ENCODE data around the gene VSTM2L. TPM values are rescaled to one million over a fixed set of nuclear protein-coding genes. Genes with fewer than 3 reads are reported as not detected.
"Not testable (repeated sequence)": the region's sequence is repeated elsewhere in the genome, so short reads cannot be mapped to it uniquely, and the experiment has no call there.

Gene VSTM2L
- total RNA-seq, 1 donor from 2014 or later, result 0.29 TPM

- peaks cover 24% of the 10 kb centered on the region for H3K27me3 Mint-ChIP-seq (ENCODE audit: insufficient read depth)
- DNase-seq (ENCODE audit: low spot score); H3K36me3 Mint-ChIP-seq (ENCODE audit: low read depth); H3K27ac Mint-ChIP-seq; intact Hi-C loops (cut with micrococcal nuclease); H3K4me3 Mint-ChIP-seq; H3K4me1 Mint-ChIP-seq (ENCODE audit: low read depth): not testable (repeated sequence)
- H3K9me3 Mint-ChIP-seq, result peaks cover 15% of the 10 kb centered on the region
These were observed 60.6 kb downstream of the VSTM2L start for GRCh38 chr20:37963483-37963882.

- Mint-ChIP-seq H3K27ac (no peak overlapping the region), H3K27me3 (ENCODE audit: insufficient read depth) (peaks cover 9% of the 10 kb centered on the region), H3K4me1 (ENCODE audit: low read depth) (no peaks in the 10 kb centered on the region), H3K36me3 (ENCODE audit: low read depth) (no peaks in the 10 kb centered on the region), H3K9me3 (peaks cover 16% of the 10 kb centered on the region), H3K4me3 (no peak overlapping the region)
- intact Hi-C loops (cut with micrococcal nuclease), result no loop called here
- no peak for DNase-seq (ENCODE audit: low spot score)
These were observed 66.0 kb downstream of the VSTM2L start for GRCh38 chr20:37968841-37969401.

- H3K4me3 Mint-ChIP-seq, result no peak overlapping the region
- intact Hi-C loops (cut with micrococcal nuclease), result no loop called here
- H3K4me1 Mint-ChIP-seq (ENCODE audit: low read depth), result no peaks in the 10 kb centered on the region
- peaks cover 16% of the 10 kb centered on the region for H3K9me3 Mint-ChIP-seq
- no peak overlapping the region for H3K27ac Mint-ChIP-seq
- H3K27me3 Mint-ChIP-seq (ENCODE audit: insufficient read depth), result peaks cover 5% of the 10 kb centered on the region
- DNase-seq (ENCODE audit: low spot score), result no peak
- no peaks in the 10 kb centered on the region for H3K36me3 Mint-ChIP-seq (ENCODE audit: low read depth)
These were observed 67.3 kb downstream of the VSTM2L start for GRCh38 chr20:37969949-37970855.

GRCh38 chr20:37970856-37971245 lies 67.9 kb downstream of the VSTM2L start:
- H3K9me3 Mint-ChIP-seq, result peaks cover 16% of the 10 kb centered on the region
- no peak for DNase-seq (ENCODE audit: low spot score)
- peaks cover 5% of the 10 kb centered on the region for H3K27me3 Mint-ChIP-seq (ENCODE audit: insufficient read depth)
- H3K4me1 Mint-ChIP-seq (ENCODE audit: low read depth), result no peaks in the 10 kb centered on the region
- H3K36me3 Mint-ChIP-seq (ENCODE audit: low read depth), result no peaks in the 10 kb centered on the region
- H3K4me3 Mint-ChIP-seq, result no peak overlapping the region
- intact Hi-C loops (cut with micrococcal nuclease), result no loop called here
- no peak overlapping the region for H3K27ac Mint-ChIP-seq

- intact Hi-C loops (cut with micrococcal nuclease), result no loop called here
- no peaks in the 10 kb centered on the region for H3K36me3 Mint-ChIP-seq (ENCODE audit: low read depth)
- no peaks in the 10 kb centered on the region for H3K4me1 Mint-ChIP-seq (ENCODE audit: low read depth)
- H3K27me3 Mint-ChIP-seq (ENCODE audit: insufficient read depth), result no peaks in the 10 kb centered on the region
- H3K9me3 Mint-ChIP-seq, result peaks cover 11% of the 10 kb centered on the region
- no peak overlapping the region for H3K4me3 Mint-ChIP-seq
- no peak overlapping the region for H3K27ac Mint-ChIP-seq
- DNase-seq (ENCODE audit: low spot score), result no peak
These were observed 68.7 kb downstream of the VSTM2L start for GRCh38 chr20:37971561-37972127.

GRCh38 chr20:37972256-37973058 lies 69.5 kb downstream of the VSTM2L start:
- Mint-ChIP-seq H3K36me3 (ENCODE audit: low read depth) (no peaks in the 10 kb centered on the region), H3K27ac (no peak overlapping the region), H3K4me1 (ENCODE audit: low read depth) (no peaks in the 10 kb centered on the region), H3K4me3 (no peak overlapping the region), H3K27me3 (ENCODE audit: insufficient read depth) (no peaks in the 10 kb centered on the region), H3K9me3 (peaks cover 7% of the 10 kb centered on the region)
- DNase-seq (ENCODE audit: low spot score), result no peak
- intact Hi-C loops (cut with micrococcal nuclease), result no loop called here

- Mint-ChIP-seq H3K36me3 (ENCODE audit: low read depth) (no peaks in the 10 kb centered on the region), H3K27me3 (ENCODE audit: insufficient read depth) (no peaks in the 10 kb centered on the region), H3K27ac (no peak overlapping the region), H3K4me3 (no peak overlapping the region), H3K9me3 (peaks cover 3% of the 10 kb centered on the region), H3K4me1 (ENCODE audit: low read depth) (peaks cover 5% of the 10 kb centered on the region)
- DNase-seq (ENCODE audit: low spot score), result no peak
- intact Hi-C loops (cut with micrococcal nuclease), result no loop called here
These were observed 70.4 kb downstream of the VSTM2L start for GRCh38 chr20:37973059-37973910.

GRCh38 chr20:37976887-37977286 lies 74.0 kb downstream of the VSTM2L start:
- Mint-ChIP-seq H3K36me3 (ENCODE audit: low read depth) (peaks cover 6% of the 10 kb centered on the region), H3K4me1 (ENCODE audit: low read depth) (peaks cover 5% of the 10 kb centered on the region), H3K4me3 (no peak overlapping the region), H3K9me3 (no peaks in the 10 kb centered on the region), H3K27me3 (ENCODE audit: insufficient read depth) (no peaks in the 10 kb centered on the region), H3K27ac (no peak overlapping the region)
- no peak for DNase-seq (ENCODE audit: low spot score)
- intact Hi-C loops (cut with micrococcal nuclease), result no loop called here

- no peaks in the 10 kb centered on the region for H3K27me3 Mint-ChIP-seq (ENCODE audit: insufficient read depth)
- intact Hi-C loops (cut with micrococcal nuclease), result no loop called here
- no peak overlapping the region for H3K27ac Mint-ChIP-seq
- no peaks in the 10 kb centered on the region for H3K9me3 Mint-ChIP-seq
- DNase-seq (ENCODE audit: low spot score), result no peak
- peaks cover 6% of the 10 kb centered on the region for H3K36me3 Mint-ChIP-seq (ENCODE audit: low read depth)
- no peak overlapping the region for H3K4me3 Mint-ChIP-seq
- H3K4me1 Mint-ChIP-seq (ENCODE audit: low read depth), result peaks cover 5% of the 10 kb centered on the region
These were observed 74.4 kb downstream of the VSTM2L start for GRCh38 chr20:37977338-37977737.

GRCh38 chr20:37977786-37978185 lies 74.9 kb downstream of the VSTM2L start:
- DNase-seq (ENCODE audit: low spot score), result no peak
- no peak overlapping the region for H3K27ac Mint-ChIP-seq
- intact Hi-C loops (cut with micrococcal nuclease), result no loop called here
- H3K4me3 Mint-ChIP-seq, result no peak overlapping the region
- H3K27me3 Mint-ChIP-seq (ENCODE audit: insufficient read depth), result no peaks in the 10 kb centered on the region
- H3K36me3 Mint-ChIP-seq (ENCODE audit: low read depth), result peaks cover 10% of the 10 kb centered on the region
- peaks cover 5% of the 10 kb centered on the region for H3K4me1 Mint-ChIP-seq (ENCODE audit: low read depth)
- H3K9me3 Mint-ChIP-seq, result no peaks in the 10 kb centered on the region

- DNase-seq (ENCODE audit: low spot score), result no peak
- Mint-ChIP-seq H3K9me3 (no peaks in the 10 kb centered on the region), H3K36me3 (ENCODE audit: low read depth) (peaks cover 13% of the 10 kb centered on the region), H3K4me1 (ENCODE audit: low read depth) (peaks cover 5% of the 10 kb centered on the region), H3K4me3 (no peak overlapping the region), H3K27ac (no peak overlapping the region), H3K27me3 (ENCODE audit: insufficient read depth) (no peaks in the 10 kb centered on the region)
- intact Hi-C loops (cut with micrococcal nuclease), result no loop called here
These were observed 76.4 kb downstream of the VSTM2L start for GRCh38 chr20:37979021-37979985.

All from activated T-helper 1 cell treated with anti-CD3 and anti-CD28 coated beads, Interleukin-12 subunit alpha, Interleukin-12 subunit beta, Interleukin-2, Interleukin-4 antibody, amounts not matched to agents 30 ng/mL and 10 ng/mL and 1 ng/mL, durations not matched to agents 14 hours and 24 hours and 36 hours (primary cell).